Measurements from ENCODE around the gene APRT.

Gene APRT, protein sequence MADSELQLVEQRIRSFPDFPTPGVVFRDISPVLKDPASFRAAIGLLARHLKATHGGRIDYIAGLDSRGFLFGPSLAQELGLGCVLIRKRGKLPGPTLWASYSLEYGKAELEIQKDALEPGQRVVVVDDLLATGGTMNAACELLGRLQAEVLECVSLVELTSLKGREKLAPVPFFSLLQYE

GRCh38 chr16:88811769-88812512 is at the start of gene APRT:
Gene APRT (minus strand): TSS chr16:88811928. CDS start chr16:88811899, 29 bp downstream.
- peak; percentile 94 for FAIRE-seq
- peak; percentile 88 for DNase-seq (ENCODE audit: extremely low spot score, insufficient read length, low read depth)

DNA sequence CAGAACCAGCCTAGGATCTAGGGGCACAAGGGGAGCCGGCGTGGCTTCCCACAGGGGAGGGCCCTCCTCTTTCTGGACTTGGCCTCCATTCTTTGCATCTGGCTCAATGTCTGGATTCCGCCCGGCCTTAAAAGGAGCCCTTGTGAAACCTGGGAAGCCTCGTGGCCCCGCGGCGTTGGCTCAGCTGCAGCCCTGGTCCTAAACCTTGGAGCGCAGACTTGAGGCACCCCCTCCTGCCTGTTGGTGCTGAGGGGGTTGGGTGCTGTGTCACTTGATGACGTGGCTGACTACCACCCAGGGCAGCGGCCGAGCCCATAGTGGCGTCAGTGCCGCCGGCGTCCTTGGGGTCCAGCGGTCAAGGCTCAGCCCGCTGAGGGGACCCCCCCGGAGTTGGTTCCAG is 49.6 kb upstream of the APRT start:
- FAIRE-seq (no peak), DNase-seq (ENCODE audit: extremely low spot score, insufficient read length, low read depth) (no peak)

DNA sequence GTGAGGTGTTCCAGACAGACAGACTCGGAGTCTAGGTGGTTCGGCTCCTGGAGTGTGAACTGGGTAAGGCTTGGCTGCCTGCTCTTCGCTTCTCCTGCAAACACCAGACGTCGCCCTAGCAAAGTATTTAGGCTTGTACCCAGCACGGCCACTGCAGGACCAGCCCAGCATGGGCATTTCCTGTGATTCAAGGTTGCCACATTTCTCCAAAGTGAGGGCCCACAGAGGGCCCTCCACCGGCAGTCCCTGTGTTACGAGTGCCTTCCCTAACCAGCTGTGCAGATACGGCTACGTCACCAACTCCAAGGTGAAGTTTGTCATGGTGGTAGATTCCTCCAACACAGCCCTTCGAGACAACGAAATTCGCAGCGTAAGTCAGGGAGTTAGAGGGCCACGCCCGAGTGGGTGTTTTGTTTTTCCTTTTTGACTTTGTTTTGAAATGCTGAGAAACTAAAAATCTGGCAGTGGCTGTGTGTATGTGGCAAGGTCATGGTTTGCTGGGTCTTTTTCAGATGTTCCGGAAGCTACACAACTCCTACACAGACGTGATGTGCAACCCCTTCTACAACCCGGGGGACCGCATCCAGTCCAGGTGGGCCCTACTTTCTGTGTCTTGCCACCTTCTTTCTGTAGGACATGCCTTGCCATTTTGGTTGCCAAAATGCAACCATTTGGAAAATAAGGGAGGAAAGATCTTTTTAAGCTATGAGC is 47.8 kb upstream of the APRT start:
- no peak for FAIRE-seq

GRCh38 chr16:88857728-88858339 is 46.1 kb upstream of the APRT start:
- FAIRE-seq (peak; percentile 93), DNase-seq (ENCODE audit: extremely low spot score, insufficient read length, low read depth) (peak; percentile 69)

More for the DNA sequence above, 47.8 kb upstream of the APRT start:
- no peak for DNase-seq (ENCODE audit: extremely low spot score, insufficient read length, low read depth)

DNA sequence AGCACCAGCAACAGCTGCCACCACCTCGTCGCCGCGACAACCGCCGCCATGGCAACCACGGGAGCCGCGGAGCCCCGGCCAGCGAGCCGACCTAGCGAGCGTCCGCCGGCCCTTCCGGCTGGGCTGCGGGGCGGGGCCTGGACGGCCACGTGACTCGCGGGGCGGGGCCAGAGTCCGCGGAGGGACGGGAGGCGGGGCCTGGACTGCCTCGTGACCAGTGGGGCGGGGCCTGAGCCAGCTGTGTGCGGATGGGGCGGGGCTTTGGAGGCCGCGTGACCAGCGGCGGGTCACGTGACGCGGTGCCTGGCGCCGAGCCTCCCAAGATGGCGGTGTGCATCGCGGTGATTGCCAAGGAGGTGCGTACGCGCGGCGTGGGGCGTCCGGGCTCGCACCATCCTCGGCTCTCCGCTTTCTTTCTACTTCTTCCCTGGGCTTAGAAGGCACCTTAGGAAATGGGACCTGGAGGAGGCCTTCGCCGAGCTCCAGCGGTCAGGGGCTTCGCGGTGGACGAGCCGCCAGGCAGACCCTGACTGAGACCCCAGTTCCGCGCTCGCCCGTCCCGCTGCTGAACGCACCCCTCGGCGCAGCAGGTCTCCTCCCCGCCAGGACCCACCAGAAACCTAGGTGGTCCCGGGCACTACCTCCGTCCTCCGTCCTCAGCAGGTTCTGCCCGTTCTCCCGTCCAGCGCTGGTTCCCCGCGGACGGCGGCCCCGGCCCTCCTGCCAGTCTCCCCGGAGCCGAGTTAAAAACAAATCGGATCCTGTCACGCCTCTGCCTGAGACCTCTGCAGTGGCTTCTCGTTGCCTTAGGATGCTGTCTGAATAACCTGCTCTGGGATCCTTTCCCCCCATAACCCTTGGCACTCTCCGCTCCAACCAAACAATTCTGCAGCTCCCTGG is 45.4 kb upstream of the APRT start, which contains the start of the genes GALNS and TRAPPC2L:
GALNS (minus strand) TSS at position 120 of the 900 bp plus-strand sequence; CDS start at position 50, 70 bp downstream.
TRAPPC2L (plus strand) TSS at position 300 of the 900 bp plus-strand sequence; CDS start at position 324, 24 bp downstream.
- DNase-seq (ENCODE audit: extremely low spot score, insufficient read length, low read depth), result peak; percentile 100
- FAIRE-seq, result peak; percentile 97

DNA sequence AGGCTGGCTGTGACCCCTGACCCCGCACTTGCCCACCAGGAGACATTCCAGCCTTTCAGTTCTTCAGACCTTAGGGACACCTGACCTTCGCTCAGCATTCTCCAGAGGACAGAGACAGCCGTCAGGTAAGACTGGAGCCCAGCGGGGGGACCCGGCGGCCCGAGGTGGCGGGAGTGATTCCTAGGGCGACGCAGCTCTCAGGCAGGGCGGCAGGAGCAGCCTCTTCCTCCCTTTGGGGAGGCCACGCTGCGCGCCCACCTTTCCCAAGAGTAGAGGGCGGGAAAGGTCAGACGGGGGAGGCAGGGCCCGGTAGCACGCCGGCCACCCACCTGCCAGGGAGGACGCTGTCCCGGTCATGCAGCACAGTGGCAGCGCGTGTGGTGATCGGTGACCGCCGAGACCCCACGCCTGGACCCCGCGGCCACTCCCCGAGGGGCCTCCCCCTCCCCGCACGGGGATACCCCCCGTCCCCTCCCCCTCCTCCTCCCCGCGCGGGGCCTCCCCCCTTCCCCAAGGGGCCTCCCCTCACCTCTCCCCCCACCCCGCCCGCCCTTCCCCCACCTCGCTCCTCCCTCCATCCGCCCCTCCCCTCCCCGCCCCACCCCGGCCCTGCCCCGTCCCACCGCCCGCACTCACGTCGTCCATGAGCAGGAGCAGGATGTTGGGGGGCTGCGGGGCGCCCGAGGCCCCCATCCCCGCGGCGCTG is 44.5 kb upstream of the APRT start:
- DNase-seq (ENCODE audit: extremely low spot score, insufficient read length, low read depth) (no peak), FAIRE-seq (no peak)

- DNase-seq (ENCODE audit: extremely low spot score, insufficient read length, low read depth) (no peak), FAIRE-seq (no peak)
Observed at GRCh38 chr16:88855736-88856121, 44.0 kb upstream of the APRT start.

GRCh38 chr16:88855176-88855575 is 43.4 kb upstream of the APRT start:
- DNase-seq (ENCODE audit: extremely low spot score, insufficient read length, low read depth) (no peak), FAIRE-seq (no peak)

- DNase-seq (ENCODE audit: extremely low spot score, insufficient read length, low read depth), result no peak
- no peak for FAIRE-seq
Observed at GRCh38 chr16:88854306-88855111, 42.8 kb upstream of the APRT start.

- DNase-seq (ENCODE audit: extremely low spot score, insufficient read length, low read depth), result no peak
- FAIRE-seq, result no peak
Observed at GRCh38 chr16:88853325-88853941, 41.7 kb upstream of the APRT start.

DNA sequence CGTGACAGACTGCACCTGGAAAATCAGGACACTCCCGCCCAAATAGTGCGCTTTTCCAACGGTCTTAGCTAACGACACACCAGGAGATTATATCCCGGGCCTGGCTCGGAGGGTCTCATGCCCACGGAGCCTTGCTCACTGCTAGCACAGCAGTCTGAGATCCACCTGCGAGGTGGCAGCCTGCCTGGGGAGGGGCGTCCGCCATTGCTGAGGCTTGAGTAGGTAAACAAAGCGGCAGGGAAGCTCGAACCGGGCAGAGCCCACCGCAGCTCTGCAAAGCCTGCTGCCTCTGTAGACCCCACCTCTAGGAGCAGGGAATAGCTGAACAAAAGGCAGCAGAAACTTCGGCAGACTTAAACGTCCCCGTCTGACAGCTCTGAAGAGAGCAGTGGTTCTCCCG is 39.9 kb upstream of the APRT start:
- DNase-seq (ENCODE audit: extremely low spot score, insufficient read length, low read depth), result no peak
- FAIRE-seq, result no peak

DNA sequence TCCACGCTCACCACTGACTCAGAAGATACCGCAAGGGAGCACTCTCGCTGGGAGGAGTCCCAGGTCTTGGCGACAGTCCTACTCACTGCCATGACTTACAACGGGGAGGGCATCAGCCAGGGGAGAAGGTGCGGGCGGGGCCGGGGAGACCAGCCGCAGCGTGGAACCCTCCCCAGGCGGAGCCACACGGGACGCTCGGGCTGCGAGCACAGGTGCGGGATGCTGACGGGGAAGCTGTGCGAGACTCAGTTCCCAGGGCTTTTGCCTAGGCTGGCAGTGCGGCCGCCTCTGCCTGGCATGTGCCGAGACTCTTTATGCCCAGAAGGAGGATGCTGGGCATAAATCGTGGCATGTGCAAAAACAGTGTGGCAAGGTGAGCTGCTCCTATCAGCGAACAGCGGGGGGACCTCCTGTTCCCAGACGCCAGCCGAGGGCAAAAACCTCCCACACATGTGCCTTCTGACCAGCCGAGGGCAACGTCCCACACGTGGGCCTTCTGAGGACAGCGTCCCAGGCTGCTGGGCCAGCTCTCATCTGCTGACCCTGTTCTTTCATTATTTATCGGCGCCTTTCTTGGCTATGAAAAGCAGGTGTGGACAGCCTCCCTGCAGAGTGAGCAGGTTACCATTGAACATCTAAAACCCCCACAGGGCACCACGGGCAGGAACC is 38.9 kb upstream of the APRT start:
- DNase-seq (ENCODE audit: extremely low spot score, insufficient read length, low read depth) (no peak), FAIRE-seq (no peak)

GRCh38 chr16:88848557-88848956 is 36.8 kb upstream of the APRT start:
- FAIRE-seq, result no peak
- no peak for DNase-seq (ENCODE audit: extremely low spot score, insufficient read length, low read depth)

DNA sequence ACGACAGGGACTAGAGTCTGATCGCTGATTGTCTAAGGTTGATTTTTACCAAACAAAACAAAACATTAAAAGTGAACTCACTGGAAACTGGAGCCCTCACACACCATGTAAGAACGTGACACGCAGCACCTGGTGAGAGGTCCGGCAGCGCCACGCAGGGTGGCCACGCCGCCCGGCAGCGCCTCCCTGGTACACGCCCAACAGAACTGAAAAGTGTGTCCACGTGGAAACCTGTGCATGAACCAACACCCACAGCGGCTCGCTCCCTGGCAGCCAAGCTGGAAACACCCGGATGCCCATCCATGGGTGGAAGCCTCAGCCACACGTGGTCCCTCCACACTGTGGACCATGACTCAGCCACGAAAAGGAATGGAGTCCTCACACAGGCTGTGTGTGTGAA is 35.9 kb upstream of the APRT start:
- FAIRE-seq, result no peak
- no peak for DNase-seq (ENCODE audit: extremely low spot score, insufficient read length, low read depth)

GRCh38 chr16:88846088-88846487 is 34.4 kb upstream of the APRT start:
- no peak for DNase-seq (ENCODE audit: extremely low spot score, insufficient read length, low read depth)
- no peak for FAIRE-seq

DNA sequence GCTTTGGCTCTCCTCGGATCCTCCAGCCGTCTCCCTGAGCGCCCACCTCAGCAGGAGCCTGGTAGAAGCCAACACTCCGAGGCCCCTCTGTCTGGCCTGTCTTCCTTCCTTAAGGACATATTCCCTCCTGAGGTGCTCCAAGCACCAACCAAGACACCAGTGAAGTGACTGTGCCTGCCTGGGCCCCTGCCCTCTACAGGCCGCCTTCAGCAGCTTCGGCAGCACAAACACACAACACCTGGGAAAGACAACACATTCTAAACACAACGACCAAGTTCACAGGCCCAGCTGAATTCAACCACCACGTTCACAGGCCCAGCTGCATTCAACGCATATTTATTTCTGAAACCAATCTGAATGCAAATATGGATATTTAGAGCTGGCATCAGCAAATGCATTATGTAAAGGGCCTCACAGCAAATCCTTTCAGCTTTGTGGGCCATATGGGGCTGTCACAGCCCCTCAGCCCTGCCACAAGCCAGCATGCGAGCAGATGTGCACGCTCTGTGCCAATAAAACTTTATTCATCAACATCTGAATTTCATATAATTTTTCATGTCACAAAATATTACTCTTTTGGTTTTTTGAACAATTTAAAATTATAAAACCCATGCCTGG is 32.8 kb upstream of the APRT start:
- FAIRE-seq, result no peak

DNA sequence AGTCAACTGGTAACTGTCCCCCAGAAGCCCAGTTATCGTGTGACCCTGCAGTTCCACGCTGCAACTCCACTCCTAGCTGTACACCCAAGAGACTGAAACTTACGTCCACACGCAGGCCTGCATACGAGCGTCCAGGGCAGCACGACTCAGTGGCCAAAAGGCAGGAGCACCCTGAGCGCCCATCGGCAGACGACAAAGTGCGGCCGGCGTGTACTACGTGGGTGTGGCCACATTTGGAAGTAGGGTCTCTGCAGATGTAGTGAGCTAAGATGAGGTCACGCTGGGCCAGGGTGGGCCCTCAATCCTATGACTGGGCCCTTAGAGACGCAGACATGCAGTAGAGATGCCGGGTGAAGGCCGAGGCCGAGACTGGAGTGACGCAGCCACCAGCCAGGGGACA is 31.5 kb upstream of the APRT start:
- no peak for DNase-seq (ENCODE audit: extremely low spot score, insufficient read length, low read depth)
- no peak for FAIRE-seq

More for the DNA sequence above, 32.8 kb upstream of the APRT start:
- no peak for DNase-seq (ENCODE audit: extremely low spot score, insufficient read length, low read depth)
